Occipital lobe (tissue), 2 donors: ENCODE measurements around the gene SEMA3A. TPM values are rescaled to one million over a fixed set of nuclear protein-coding genes. Genes with fewer than 3 reads are reported as not detected.

Source experiments
- DNase-seq: peaks from one replicate; lab custom pipeline; 2025; lab: John Stamatoyannopoulos, UW
- total RNA-seq: library from RNA; depleted of rRNA; stranded (reverse); fragments of >200 nt; gene quantifications from one replicate; pipeline ENCODE4 v1.2.3, GENCODE V29; 2014

The SEMA3A gene
- total RNA-seq, 1 donor from 2014 or later, result 46.8 TPM

- DNase-seq, result no peak
Measured at GRCh38 chr7:84111842-84112241, 82.7 kb downstream of the SEMA3A start.

- DNase-seq, result no peak
Measured at GRCh38 chr7:84110400-84110799, 84.2 kb downstream of the SEMA3A start.

GRCh38 chr7:84108787-84109186, 85.8 kb downstream of the SEMA3A start:
- DNase-seq, result no peak

- DNase-seq, result no peak
Measured at GRCh38 chr7:84108119-84108518, 86.5 kb downstream of the SEMA3A start.

GRCh38 chr7:84107259-84107658, 87.3 kb downstream of the SEMA3A start:
- DNase-seq, result no peak

- no peak for DNase-seq
Measured at GRCh38 chr7:84106291-84106690, 88.3 kb downstream of the SEMA3A start.

- no peak for DNase-seq
Measured at GRCh38 chr7:84105586-84105985, 89.0 kb downstream of the SEMA3A start.

- no peak for DNase-seq
Measured at GRCh38 chr7:84104826-84105225, 89.8 kb downstream of the SEMA3A start.

GRCh38 chr7:84102213-84102612, 92.4 kb downstream of the SEMA3A start:
- no peak for DNase-seq

GRCh38 chr7:84100866-84101265, 93.7 kb downstream of the SEMA3A start:
- no peak for DNase-seq

- DNase-seq, result no peak
Measured at GRCh38 chr7:84095971-84096370, 98.6 kb downstream of the SEMA3A start.

- DNase-seq, result no peak
Measured at GRCh38 chr7:84092207-84092606, 102.4 kb downstream of the SEMA3A start.

- no peak for DNase-seq
Measured at GRCh38 chr7:84091318-84091717, 103.3 kb downstream of the SEMA3A start.

GRCh38 chr7:84088802-84089201, 105.8 kb downstream of the SEMA3A start:
- no peak for DNase-seq

- DNase-seq, result no peak
Measured at GRCh38 chr7:84085998-84086397, 108.6 kb downstream of the SEMA3A start.

- no peak for DNase-seq
Measured at GRCh38 chr7:84085147-84085546, 109.4 kb downstream of the SEMA3A start.

GRCh38 chr7:84083846-84084245, 110.7 kb downstream of the SEMA3A start:
- no peak for DNase-seq

GRCh38 chr7:84081973-84082522, 112.5 kb downstream of the SEMA3A start:
- DNase-seq, result no peak

- no peak for DNase-seq
Measured at GRCh38 chr7:84077336-84077735, 117.3 kb downstream of the SEMA3A start.

GRCh38 chr7:84076219-84076618, 118.4 kb downstream of the SEMA3A start:
- DNase-seq, result no peak

GRCh38 chr7:84073186-84073875, 121.3 kb downstream of the SEMA3A start:
- DNase-seq, result no peak

- DNase-seq, result no peak
Measured at GRCh38 chr7:84070770-84071169, 123.8 kb downstream of the SEMA3A start.

GRCh38 chr7:84069999-84070500, 124.5 kb downstream of the SEMA3A start:
- DNase-seq, result no peak
